SH-SY5Y (cell line): ENCODE data around the gene EPS8L3.

Experiments
- GATA2 ChIP-seq: IDR thresholded peaks from 2 replicates; pipeline ENCODE4 v1.6.1; 2011; ENCODE audit warnings: mild to moderate bottlenecking, low read depth, low read length
- GATA3 ChIP-seq: IDR thresholded peaks from 2 replicates; pipeline ENCODE4 v1.6.1; 2011; ENCODE audit warnings: low read depth, mild to moderate bottlenecking, low read length, moderate library complexity

DNA sequence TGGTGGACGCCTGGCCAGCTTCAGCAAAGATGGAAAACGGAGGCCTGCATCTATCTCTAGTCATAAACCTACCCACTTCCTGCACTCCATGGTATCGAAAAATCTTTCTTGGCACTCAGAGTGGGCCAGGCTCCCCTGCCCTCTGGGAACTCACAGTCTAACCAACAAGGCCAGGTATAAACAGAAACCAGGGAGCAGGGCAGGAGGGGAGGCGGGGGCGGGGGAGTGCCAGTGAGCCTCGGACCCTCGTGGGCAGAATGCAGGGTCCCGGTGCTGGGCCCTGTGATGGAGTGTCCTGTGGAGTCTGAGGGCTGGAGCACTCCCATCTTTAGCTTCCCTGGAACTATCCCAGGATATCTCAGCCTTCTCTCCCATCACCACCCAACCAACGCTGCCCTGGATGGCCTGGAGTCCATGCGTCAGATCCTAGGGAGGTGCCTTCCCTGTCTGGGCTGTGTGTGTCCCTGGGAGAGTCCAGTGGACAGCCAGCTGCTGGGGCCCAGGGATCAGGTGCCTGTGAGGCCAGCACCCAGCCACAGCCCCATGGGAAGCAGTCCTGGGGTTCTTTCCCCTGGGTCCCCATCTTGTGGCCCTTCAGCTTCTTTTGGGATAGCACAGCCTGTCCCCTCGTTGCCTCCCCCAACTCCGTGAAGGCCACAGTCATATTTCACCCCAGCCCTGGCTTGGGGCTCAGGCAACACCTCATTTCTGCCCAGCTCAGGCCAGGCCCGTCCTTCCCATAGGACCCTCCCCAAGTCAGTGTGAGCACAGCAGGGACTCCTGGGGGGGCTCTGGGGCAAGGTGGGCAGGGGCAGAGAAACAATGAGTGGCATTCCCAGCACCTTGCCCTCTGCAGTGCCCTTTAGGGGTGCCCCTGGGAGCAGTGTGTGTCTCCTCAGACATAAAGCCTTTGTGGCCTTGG lies 1.1 kb upstream of the EPS8L3 start:
- TF ChIP-seq GATA3 (no peak), GATA2 (no peak)
